HL-60/S4 treated with retinoic acid at 250 ng/mL for 4 days and 3 days (cell line): ENCODE measurements around the gene C1QTNF1.

Source experiments
- in situ Hi-C: fragments of 300-500 bp; cut with MboI; formaldehyde crosslinking; loops from 2 replicates; pipeline ENCODE4 v1.7.0; 2022; ENCODE audit warnings: low sequenced_read_pairs

C1QTNF1 gene

GRCh38 chr17:79038545-79039135, 14.7 kb downstream of the C1QTNF1 start:
- in situ Hi-C loops = no loop called here

- in situ Hi-C loops = no loop called here
Measured at GRCh38 chr17:79039171-79039570, 15.2 kb downstream of the C1QTNF1 start.

DNA sequence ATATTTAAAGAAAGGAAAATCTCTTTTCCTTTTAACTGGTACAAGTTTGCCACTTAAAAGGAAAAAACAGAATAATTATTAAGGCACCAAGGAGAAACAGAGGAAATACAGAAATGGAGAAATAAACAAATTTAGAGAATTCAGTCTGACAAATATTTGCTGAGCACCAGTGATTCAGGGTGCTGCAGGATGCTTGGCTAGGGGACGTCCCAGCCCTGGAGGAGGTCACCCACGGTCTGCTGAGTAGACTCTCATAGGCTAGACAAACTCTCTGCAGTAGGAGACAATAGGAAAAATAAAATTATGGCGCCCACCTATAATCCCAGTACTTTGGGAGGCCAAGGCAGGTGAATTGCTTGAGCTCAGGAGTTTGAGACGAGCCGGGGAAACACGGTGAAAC, 15.9 kb downstream of the C1QTNF1 start:
- in situ Hi-C loops = no loop called here

DNA sequence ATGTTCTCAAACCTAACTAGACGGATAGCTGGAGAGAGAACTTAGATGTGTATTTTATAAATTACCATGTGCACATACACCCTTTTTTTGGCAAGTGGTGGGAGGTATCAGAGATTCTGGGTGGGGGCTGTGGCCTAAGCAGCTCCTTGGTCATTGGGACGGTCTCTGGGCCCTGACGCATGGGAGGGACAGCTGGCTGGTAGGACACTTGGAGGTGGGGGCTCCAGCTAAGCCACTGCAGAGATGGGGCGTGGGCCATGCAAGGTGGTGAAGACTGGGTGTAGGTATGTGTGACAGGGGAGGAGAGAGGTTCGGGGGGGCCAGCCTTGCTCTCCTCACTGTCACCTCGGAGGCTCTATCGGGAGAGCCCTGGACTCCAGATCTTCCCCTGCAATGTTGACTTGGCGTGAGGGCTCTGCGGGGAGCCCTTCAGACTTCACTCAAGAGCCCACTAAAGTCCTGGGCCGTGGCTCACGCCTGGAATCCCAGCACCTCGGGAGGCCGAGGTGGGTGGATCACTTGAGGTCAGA, 17.1 kb downstream of the C1QTNF1 start:
- in situ Hi-C loops = no loop called here

DNA sequence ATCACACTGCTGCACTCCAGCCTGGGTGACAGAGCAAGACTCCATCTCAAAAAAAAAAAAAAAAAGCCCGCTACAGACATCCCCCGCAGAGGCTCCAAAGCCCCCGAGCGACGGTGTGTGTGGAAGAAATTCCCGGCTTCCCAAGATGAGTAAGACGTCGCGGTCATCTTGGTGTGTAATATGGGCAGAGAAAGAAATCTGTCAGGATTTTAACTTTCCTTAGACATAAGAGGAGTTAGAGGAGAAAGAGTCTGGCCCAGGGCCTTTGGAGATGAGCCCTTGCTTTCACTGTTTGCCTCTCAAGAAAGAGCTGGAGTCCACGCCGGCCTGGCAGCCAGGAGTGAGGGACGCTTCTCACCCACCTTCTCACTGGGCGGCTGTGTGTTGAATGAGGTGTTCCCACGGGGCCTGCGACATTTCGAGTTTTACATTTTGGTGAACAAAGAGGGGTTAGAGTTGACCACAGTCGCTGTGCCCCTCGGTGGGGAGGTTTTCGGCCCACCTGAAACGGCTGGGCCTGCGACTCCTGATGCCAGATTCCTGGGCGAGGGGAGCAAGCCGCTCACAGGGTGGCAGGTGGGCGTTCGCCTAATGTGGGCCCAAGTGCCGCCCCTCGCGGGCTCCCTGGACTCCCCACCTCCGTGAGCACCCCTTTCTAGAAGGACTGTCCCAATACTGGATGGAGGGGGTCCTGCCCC, 17.9 kb downstream of the C1QTNF1 start:
- in situ Hi-C loops = no loop called here

- in situ Hi-C loops = no loop called here
Measured at GRCh38 chr17:79042421-79043190, 18.6 kb downstream of the C1QTNF1 start.

GRCh38 chr17:79043191-79043930, 19.4 kb downstream of the C1QTNF1 start:
- in situ Hi-C loops = no loop called here

GRCh38 chr17:79043931-79044320, 20.0 kb downstream of the C1QTNF1 start:
- in situ Hi-C loops = no loop called here

- in situ Hi-C loops = no loop called here
Measured at GRCh38 chr17:79044462-79044861, 20.5 kb downstream of the C1QTNF1 start.

GRCh38 chr17:79045001-79045729, 21.2 kb downstream of the C1QTNF1 start:
- in situ Hi-C loops = no loop called here

- in situ Hi-C loops = no loop called here
Measured at GRCh38 chr17:79045842-79046196, 21.9 kb downstream of the C1QTNF1 start.

DNA sequence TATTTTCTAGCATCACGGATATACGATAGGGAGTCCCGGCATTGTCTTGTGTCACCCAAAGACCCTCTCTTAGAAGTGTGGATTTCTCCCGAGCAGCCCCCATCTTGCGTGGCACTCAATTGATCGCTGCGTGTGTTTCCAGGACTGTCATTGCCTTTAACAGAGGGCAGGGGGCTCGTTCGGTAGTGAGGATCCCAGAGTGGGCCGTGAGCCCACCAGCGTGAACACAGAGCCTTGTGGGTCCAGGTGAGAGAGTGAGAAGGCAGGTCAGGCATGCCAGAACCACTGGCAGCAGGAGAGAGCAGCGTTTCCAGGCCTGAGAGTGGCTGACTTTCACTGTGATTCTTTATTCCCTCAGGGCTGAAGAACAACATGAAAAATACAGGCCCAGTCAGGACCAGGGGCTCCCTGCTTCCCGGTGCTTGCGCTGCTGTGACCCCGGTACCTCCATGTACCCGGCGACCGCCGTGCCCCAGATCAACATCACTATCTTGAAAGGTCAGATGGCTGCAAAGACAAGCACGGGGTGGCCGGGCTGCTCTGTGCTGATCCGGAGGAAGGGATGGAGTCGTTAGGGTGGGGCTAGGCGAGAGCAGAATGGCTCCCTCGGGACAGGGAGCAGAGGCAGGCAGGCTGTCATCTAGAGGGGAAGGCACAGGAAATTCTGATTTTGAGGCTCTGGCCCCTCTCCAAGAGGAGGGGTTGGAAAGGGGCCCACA, 22.4 kb downstream of the C1QTNF1 start:
- in situ Hi-C loops = no loop called here

- in situ Hi-C loops = no loop called here
Measured at GRCh38 chr17:79046916-79047280, 22.9 kb downstream of the C1QTNF1 start.

GRCh38 chr17:79047291-79047920, 23.4 kb downstream of the C1QTNF1 start:
- in situ Hi-C loops = no loop called here

DNA sequence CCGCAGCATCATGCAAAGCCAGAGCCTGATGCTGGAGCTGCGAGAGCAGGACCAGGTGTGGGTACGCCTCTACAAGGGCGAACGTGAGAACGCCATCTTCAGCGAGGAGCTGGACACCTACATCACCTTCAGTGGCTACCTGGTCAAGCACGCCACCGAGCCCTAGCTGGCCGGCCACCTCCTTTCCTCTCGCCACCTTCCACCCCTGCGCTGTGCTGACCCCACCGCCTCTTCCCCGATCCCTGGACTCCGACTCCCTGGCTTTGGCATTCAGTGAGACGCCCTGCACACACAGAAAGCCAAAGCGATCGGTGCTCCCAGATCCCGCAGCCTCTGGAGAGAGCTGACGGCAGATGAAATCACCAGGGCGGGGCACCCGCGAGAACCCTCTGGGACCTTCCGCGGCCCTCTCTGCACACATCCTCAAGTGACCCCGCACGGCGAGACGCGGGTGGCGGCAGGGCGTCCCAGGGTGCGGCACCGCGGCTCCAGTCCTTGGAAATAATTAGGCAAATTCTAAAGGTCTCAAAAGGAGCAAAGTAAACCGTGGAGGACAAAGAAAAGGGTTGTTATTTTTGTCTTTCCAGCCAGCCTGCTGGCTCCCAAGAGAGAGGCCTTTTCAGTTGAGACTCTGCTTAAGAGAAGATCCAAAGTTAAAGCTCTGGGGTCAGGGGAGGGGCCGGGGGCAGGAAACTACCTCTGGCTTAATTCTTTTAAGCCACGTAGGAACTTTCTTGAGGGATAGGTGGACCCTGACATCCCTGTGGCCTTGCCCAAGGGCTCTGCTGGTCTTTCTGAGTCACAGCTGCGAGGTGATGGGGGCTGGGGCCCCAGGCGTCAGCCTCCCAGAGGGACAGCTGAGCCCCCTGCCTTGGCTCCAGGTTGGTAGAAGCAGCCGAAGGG, 24.2 kb downstream of the C1QTNF1 start:
- in situ Hi-C loops = no loop called here

DNA sequence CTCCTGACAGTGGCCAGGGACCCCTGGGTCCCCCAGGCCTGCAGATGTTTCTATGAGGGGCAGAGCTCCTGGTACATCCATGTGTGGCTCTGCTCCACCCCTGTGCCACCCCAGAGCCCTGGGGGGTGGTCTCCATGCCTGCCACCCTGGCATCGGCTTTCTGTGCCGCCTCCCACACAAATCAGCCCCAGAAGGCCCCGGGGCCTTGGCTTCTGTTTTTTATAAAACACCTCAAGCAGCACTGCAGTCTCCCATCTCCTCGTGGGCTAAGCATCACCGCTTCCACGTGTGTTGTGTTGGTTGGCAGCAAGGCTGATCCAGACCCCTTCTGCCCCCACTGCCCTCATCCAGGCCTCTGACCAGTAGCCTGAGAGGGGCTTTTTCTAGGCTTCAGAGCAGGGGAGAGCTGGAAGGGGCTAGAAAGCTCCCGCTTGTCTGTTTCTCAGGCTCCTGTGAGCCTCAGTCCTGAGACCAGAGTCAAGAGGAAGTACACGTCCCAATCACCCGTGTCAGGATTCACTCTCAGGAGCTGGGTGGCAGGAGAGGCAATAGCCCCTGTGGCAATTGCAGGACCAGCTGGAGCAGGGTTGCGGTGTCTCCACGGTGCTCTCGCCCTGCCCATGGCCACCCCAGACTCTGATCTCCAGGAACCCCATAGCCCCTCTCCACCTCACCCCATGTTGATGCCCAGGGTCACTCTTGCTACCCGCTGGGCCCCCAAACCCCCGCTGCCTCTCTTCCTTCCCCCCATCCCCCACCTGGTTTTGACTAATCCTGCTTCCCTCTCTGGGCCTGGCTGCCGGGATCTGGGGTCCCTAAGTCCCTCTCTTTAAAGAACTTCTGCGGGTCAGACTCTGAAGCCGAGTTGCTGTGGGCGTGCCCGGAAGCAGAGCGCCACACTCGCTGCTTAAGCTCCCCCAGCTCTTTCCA, 25.1 kb downstream of the C1QTNF1 start:
- in situ Hi-C loops = no loop called here

DNA sequence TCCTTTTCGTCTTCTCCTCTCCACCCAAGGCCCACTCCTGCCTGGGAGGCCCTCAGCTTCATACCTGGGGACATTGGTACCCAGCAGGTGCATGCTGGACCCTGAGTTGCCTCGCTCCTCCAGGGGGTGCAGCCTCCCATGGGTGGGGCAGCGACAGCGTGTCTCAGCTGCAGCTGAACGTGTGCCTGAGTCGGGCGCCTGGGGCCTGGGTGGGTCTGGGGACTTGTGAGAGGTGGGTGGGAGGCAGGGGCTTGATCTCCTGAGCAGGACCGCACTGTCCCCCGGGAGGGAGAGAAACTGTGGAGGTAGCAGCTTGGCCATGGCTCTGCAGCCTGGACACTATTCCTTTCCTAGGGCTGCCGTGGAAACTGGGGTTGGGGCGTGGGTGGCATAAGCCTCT, 25.9 kb downstream of the C1QTNF1 start:
- in situ Hi-C loops = loop anchor here (25.0 kb wide), 1 partner anchor 337 kb away; no protein-coding TSS in a partner anchor
